Thyroid gland (tissue), 4 donors: ENCODE data around the gene INTS2.

Experiments
- POLR2A ChIP-seq, 2 donors: fragments of 450-650 bp; IDR thresholded peaks; one replicate each; pipeline ENCODE4 v1.6.1; 2017; ENCODE audit warnings: antibody characterized with exemption in 2 of 2, mild to moderate bottlenecking in 2 of 2, moderate library complexity in 1 of 2
- TF ChIP-seq, protein P1 (sequence below), 6 experiments: fragments of 200-600 bp in 3 of 6; fragments of 450-650 bp in 3 of 6; sonication (generic) in 3 of 6; IDR thresholded peaks; one replicate each; pipeline ENCODE4 v1.5.1; 2016 to 2019; ENCODE audit warnings: antibody characterized with exemption in 6 of 6, mild to moderate bottlenecking in 2 of 6, inconsistent platforms in 1 of 6, moderate library complexity in 1 of 6

DNA sequence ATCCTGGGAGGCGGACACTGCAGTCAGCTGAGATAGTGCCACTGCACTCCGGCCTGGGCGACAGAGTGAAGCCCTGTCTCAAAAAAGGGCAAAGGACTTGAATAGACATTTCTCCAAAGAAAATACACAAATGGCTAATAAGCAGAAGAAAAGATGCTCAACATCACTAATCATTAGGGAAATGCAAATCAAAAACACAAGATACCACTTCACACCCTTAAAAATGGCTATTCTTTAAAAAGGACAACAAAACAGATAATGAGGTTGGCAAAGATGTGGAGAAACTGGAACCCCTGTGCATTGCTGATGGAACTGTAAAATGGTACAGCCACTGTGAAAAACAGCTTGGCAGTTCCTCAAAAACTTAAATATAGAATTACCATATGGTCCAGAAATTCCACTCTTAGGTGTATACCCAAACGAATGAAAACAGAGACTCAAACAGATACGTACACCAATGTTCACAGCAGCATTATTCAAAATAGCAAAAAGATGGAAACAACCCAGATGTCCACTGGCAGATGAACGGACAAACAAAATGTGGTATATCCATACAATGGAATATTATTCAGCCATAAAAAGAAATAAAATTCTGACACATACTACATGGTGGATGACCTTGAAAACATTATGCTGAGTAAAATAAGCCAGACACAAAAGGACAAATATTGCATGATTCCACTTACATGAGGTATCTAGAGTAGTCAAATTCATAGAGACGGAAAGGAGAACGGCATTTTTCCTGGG, 100.0 kb downstream of the INTS2 start:
- TF ChIP-seq, protein P1, sequence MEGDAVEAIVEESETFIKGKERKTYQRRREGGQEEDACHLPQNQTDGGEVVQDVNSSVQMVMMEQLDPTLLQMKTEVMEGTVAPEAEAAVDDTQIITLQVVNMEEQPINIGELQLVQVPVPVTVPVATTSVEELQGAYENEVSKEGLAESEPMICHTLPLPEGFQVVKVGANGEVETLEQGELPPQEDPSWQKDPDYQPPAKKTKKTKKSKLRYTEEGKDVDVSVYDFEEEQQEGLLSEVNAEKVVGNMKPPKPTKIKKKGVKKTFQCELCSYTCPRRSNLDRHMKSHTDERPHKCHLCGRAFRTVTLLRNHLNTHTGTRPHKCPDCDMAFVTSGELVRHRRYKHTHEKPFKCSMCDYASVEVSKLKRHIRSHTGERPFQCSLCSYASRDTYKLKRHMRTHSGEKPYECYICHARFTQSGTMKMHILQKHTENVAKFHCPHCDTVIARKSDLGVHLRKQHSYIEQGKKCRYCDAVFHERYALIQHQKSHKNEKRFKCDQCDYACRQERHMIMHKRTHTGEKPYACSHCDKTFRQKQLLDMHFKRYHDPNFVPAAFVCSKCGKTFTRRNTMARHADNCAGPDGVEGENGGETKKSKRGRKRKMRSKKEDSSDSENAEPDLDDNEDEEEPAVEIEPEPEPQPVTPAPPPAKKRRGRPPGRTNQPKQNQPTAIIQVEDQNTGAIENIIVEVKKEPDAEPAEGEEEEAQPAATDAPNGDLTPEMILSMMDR (IDR thresholded peaks at IDR 0.05), result no peak
- no peak for TF ChIP-seq POLR2A (IDR thresholded peaks at IDR 0.05)
